Measurements from ENCODE around the gene TSSK2.

TSSK2 gene

DNA sequence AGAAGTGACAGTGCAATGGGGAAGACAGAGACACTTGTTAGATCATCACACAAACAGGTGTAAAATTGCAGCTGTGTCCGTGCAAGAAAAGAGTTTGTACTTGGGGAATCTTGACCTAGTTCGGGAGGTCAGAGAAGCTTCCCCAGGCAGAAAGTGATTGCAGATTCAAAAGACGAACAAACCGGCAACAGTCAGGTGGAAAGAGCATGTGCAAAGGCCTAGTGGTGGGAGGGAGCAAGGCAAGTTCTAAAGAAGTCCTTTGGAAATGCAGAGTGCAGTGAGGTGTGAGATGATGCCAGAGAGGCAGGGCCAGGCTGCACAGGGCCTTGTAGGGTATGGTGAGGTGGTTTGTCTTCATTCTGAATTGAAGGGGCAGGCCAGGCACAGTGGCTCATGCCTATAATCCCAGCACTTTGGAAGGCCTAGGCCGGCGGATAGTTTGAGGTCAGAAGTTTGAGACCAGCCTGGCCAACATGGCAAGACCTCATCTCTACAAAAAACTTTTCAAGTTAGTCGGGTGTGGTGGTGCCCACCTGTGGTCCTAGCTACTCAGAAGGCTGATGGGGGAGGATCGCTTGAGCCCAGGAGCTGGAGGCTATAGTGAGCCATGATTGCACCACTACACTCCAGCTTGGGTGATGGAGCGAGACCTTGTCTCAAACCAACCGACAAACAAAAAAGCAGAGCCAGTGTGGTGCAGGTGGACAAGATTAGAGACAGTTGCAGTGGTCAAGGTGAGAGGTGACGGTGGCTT lies 15.3 kb downstream of the TSSK2 start:
- no peak overlapping the region for H3K4me3 ChIP-seq (replicated peaks; ENCODE audit: low read depth, low read length)
- DNase-seq (ENCODE audit: extremely low read depth, insufficient read length): no peak

DNA sequence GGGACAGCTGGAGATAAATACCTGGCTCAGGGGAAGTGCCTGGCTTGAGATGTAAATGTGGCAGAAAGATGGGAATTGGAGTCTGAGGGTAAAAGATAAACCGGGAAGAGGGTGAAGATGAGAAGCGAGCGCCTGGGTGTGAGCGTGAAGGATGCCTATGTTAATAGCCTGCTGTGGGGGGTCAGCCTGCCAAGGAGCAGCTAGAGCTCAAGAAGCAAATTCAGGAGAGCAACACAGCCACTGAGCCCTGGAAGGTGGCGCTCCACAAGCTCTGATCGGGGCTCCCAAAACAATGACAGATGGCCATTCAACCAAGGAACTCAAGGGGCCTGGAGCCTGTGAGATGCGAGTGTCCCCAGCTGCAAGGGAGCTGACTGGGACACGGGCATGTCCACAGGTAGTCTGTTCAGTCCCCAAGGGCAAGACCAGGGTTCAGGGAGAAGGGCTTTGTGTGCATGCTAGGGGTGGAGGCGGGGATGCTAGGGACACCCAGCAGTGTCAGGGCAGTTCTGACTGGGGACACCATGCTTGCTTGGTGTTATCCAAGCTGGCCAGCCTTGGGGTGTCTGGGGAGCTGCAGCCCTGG lies 16.2 kb downstream of the TSSK2 start:
- no peak overlapping the region for H3K4me3 ChIP-seq (replicated peaks; ENCODE audit: low read depth, low read length)
- TF ChIP-seq, protein P1, sequence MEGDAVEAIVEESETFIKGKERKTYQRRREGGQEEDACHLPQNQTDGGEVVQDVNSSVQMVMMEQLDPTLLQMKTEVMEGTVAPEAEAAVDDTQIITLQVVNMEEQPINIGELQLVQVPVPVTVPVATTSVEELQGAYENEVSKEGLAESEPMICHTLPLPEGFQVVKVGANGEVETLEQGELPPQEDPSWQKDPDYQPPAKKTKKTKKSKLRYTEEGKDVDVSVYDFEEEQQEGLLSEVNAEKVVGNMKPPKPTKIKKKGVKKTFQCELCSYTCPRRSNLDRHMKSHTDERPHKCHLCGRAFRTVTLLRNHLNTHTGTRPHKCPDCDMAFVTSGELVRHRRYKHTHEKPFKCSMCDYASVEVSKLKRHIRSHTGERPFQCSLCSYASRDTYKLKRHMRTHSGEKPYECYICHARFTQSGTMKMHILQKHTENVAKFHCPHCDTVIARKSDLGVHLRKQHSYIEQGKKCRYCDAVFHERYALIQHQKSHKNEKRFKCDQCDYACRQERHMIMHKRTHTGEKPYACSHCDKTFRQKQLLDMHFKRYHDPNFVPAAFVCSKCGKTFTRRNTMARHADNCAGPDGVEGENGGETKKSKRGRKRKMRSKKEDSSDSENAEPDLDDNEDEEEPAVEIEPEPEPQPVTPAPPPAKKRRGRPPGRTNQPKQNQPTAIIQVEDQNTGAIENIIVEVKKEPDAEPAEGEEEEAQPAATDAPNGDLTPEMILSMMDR (IDR thresholded peaks at IDR 0.05; ENCODE audit: insufficient read depth, low read length, poor library complexity, severe bottlenecking): no peak
- H3K36me3 ChIP-seq (ENCODE audit: control insufficient read depth, insufficient read depth, low read length): peaks cover 2% of the 10 kb centered on the region
- peaks cover 1% of the 10 kb centered on the region; the same call in 1 of the 2 replicates for H3K27me3 ChIP-seq (replicated peaks; ENCODE audit: control insufficient read depth, insufficient read depth, low read length)
- no peak for DNase-seq (ENCODE audit: extremely low read depth, insufficient read length)

More for the DNA sequence above, 15.3 kb downstream of the TSSK2 start:
- Histone ChIP-seq H3K27me3 (replicated peaks; ENCODE audit: control insufficient read depth, insufficient read depth, low read length) (0 out of 2 replicates have a peak, but pooled peaks cover 1% of the 10 kb centered on the region), H3K36me3 (ENCODE audit: control insufficient read depth, insufficient read depth, low read length) (peaks cover 6% of the 10 kb centered on the region)
- TF ChIP-seq, protein P1 (IDR thresholded peaks at IDR 0.05; ENCODE audit: insufficient read depth, low read length, poor library complexity, severe bottlenecking): no peak

DNA sequence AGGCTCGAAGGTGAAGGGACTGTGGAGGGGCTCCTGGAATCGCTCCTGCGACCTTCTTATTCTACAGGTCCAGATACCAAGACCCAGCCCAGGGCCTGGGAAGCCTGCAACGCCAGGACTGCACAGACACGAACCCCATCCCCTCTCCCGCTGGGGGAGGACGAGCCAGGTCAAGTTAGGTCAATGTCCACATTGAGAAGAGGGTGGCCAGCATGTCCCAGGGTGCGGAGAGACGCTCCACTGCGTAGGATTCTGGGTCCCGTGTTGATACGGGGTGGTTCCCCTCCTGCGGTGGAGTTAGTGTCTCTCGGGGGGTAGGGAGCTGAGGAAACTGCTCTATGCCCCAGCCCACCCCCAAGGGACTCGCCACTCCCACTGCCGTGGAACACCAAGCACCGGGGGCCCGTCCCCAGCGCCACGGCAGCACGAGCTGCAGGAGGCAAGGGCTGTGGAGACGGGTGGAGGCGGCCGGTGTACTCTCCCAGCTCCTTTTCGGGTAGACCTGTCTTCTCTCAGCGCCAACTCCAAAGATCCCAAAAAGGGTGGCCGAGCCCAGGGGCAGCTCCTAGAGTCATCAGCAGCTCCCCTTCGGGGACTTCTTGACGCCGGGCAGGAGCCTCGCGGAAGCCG lies 17.4 kb downstream of the TSSK2 start:
- DNase-seq (ENCODE audit: extremely low read depth, insufficient read length): no peak
- TF ChIP-seq, protein P1 (IDR thresholded peaks at IDR 0.05; ENCODE audit: insufficient read depth, low read length, poor library complexity, severe bottlenecking): no peak
- H3K36me3 ChIP-seq (ENCODE audit: control insufficient read depth, insufficient read depth, low read length): no peaks in the 10 kb centered on the region
- no peak overlapping the region for H3K4me3 ChIP-seq (replicated peaks; ENCODE audit: low read depth, low read length)
- peaks cover 1% of the 10 kb centered on the region; the same call in 1 of the 2 replicates for H3K27me3 ChIP-seq (replicated peaks; ENCODE audit: control insufficient read depth, insufficient read depth, low read length)

DNA sequence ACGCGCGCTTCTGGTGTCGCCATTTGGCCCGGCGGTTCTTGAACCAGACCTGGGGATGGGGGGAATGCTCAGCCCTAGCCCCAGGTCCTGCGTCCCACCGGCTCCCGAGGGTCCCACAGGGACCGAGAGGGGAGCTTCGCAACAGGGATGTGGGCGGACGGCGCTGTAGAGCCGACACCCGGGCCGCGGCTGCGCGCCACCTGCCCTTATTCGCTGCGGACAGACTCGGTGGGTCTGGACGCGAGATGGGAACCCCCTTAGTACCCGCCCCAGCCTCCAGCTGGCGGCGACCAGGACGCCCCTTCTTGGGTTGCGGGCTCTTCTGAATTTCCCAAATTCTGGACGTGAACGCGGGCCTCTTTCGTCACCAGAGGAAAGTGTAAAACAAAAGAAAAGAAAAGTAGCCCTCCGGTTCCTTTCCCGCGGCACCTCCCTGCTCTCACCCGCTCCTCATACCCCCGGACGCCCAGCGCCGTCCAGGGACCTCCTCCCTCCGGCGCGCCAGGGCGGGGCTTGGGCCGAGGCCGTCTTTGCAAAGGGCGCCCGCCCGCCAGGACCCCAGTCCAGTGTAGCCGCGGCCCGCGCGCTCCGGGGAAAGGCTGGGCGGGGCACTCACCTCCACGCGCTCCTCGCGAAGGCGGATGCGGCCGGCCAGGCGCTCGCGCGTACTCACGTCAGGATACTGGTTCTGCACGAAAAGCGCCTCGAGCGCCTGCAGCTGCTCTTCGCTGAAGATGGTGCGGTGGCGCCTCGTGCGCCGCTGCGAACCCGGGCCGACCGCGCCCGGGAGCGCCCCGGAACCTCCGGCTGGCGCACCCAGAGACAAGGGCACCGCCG lies 18.2 kb downstream of the TSSK2 start:
- Histone ChIP-seq H3K27me3 (replicated peaks; ENCODE audit: control insufficient read depth, insufficient read depth, low read length) (peaks cover 1% of the 10 kb centered on the region; the same call in 1 of the 2 replicates), H3K36me3 (ENCODE audit: control insufficient read depth, insufficient read depth, low read length) (no peaks in the 10 kb centered on the region), H3K4me3 (replicated peaks; ENCODE audit: low read depth, low read length) (peak overlapping the region; percentile 22)
- TF ChIP-seq, protein P1 (IDR thresholded peaks at IDR 0.05; ENCODE audit: insufficient read depth, low read length, poor library complexity, severe bottlenecking): no peak
- DNase-seq (ENCODE audit: extremely low read depth, insufficient read length): no peak

DNA sequence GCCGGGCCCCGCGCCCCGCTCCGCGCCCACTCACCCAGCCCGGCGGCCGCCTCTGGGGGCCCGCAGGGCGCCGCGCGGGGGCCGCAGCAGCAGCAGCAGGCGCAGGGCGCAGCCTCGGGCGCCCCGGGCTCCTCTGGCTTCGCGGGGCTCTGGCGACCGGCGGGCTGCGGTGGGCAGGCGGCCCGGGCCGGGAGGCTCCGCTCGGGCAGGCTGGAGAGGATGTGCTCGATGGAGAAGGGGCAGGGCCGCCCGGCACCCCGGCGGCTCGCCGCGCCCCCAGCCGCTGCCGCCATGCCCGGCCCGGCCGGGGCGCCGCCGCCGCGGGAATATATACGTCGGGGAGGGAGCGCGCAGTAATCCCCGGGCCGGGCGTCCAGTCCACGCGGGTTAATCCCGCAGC lies 18.9 kb downstream of the TSSK2 start, which contains the start of gene GSC2:
Gene GSC2 (minus strand): TSS at position 302 of the 400 bp plus-strand sequence. CDS start 9 bp downstream, at position 293.
- Histone ChIP-seq H3K27me3 (replicated peaks; ENCODE audit: control insufficient read depth, insufficient read depth, low read length) (peaks cover 1% of the 10 kb centered on the region; the same call in 1 of the 2 replicates), H3K36me3 (ENCODE audit: control insufficient read depth, insufficient read depth, low read length) (no peaks in the 10 kb centered on the region), H3K4me3 (replicated peaks; ENCODE audit: low read depth, low read length) (peak within 1 kb of the TSS; percentile 22)
- TF ChIP-seq, protein P1 (IDR thresholded peaks at IDR 0.05; ENCODE audit: insufficient read depth, low read length, poor library complexity, severe bottlenecking): no peak
- DNase-seq (ENCODE audit: extremely low read depth, insufficient read length): no peak

Measured in GM06990 (cell line).